Activated CD4-positive, alpha-beta T cell treated with anti-CD3 and anti-CD28 coated beads, Interleukin-2, amount 10 ng/mL, durations not matched to agents 24 days and 14 days (primary cell): ENCODE data around the gene C1orf159. TPM values are rescaled to one million over a fixed set of nuclear protein-coding genes. Genes with fewer than 3 reads are reported as not detected.
"Not testable (repeated sequence)": the region's sequence is repeated elsewhere in the genome, so short reads cannot be mapped to it uniquely, and the experiment has no call there.

Experiments used
- DNase-seq: peaks from one replicate; pipeline ENCODE4 v3.0.0; 2022
- H3K27ac Mint-ChIP-seq: one replicate; pipeline ENCODE4 v1.8.0; 2022; ENCODE audit warnings: mild to moderate bottlenecking, mixed read lengths
- H3K27me3 Mint-ChIP-seq: one replicate; pipeline ENCODE4 v1.8.0; 2022; ENCODE audit warnings: mixed read lengths
- H3K36me3 Mint-ChIP-seq: one replicate; pipeline ENCODE4 v1.8.0; 2022; ENCODE audit warnings: low read depth, mild to moderate bottlenecking, mixed read lengths
- H3K4me1 Mint-ChIP-seq: one replicate; pipeline ENCODE4 v1.8.0; 2021; ENCODE audit warnings: mixed read lengths
- H3K4me3 Mint-ChIP-seq: one replicate; pipeline ENCODE4 v1.8.0; 2022; ENCODE audit warnings: mild to moderate bottlenecking, moderate library complexity, mixed read lengths
- H3K9me3 Mint-ChIP-seq: one replicate; pipeline ENCODE4 v1.8.0; 2021; ENCODE audit warnings: mixed read lengths
- intact Hi-C: fragments of 100-400 bp; cut with micrococcal nuclease; formaldehyde crosslinking; loops from one replicate; pipeline ENCODE4 v1.15.1; 2023
- total RNA-seq: library from RNA; stranded (reverse); gene quantifications from 2 replicates; pipeline ENCODE4 v1.2.3, GENCODE V29; 2022

The C1orf159 gene
- total RNA-seq, 1 donor from 2014 or later = 28.0 TPM

DNA sequence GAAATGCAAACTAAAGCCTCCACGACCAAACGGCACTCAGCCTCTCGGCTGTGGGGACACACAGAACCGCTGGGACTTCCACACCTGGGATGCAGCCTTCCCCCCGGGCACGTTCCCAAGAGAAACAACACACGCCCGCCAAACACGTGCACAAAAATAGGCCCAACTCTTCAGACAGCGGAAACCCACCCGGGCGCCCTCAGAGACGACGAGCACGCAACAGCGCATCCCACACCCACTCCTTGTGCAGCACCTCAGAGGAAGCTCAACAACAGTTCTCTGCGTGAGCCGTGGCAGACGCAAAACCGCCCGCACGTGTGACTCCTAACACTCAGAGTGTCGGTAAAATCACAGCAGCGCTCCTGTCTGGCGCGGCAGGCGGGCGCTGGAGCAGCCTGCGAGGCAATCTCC lies 5.3 kb downstream of the C1orf159 start:
- intact Hi-C loops = no loop called here
- H3K9me3 Mint-ChIP-seq = peaks cover 13% of the 10 kb centered on the region
- no peak overlapping the region for H3K27ac Mint-ChIP-seq
- no peak overlapping the region for H3K4me3 Mint-ChIP-seq
- DNase-seq = no peak
- peaks cover 30% of the 10 kb centered on the region for H3K36me3 Mint-ChIP-seq
- no peaks in the 10 kb centered on the region for H3K27me3 Mint-ChIP-seq
- peaks cover 13% of the 10 kb centered on the region for H3K4me1 Mint-ChIP-seq

GRCh38 chr1:1109743-1110142 lies 6.1 kb downstream of the C1orf159 start:
- intact Hi-C loops = no loop called here
- Mint-ChIP-seq H3K4me3 (no peak overlapping the region), H3K36me3 (peaks cover 28% of the 10 kb centered on the region), H3K27me3 (no peaks in the 10 kb centered on the region), H3K27ac (no peak overlapping the region), H3K9me3 (peaks cover 13% of the 10 kb centered on the region), H3K4me1 (peaks cover 9% of the 10 kb centered on the region)
- DNase-seq = no peak

DNA sequence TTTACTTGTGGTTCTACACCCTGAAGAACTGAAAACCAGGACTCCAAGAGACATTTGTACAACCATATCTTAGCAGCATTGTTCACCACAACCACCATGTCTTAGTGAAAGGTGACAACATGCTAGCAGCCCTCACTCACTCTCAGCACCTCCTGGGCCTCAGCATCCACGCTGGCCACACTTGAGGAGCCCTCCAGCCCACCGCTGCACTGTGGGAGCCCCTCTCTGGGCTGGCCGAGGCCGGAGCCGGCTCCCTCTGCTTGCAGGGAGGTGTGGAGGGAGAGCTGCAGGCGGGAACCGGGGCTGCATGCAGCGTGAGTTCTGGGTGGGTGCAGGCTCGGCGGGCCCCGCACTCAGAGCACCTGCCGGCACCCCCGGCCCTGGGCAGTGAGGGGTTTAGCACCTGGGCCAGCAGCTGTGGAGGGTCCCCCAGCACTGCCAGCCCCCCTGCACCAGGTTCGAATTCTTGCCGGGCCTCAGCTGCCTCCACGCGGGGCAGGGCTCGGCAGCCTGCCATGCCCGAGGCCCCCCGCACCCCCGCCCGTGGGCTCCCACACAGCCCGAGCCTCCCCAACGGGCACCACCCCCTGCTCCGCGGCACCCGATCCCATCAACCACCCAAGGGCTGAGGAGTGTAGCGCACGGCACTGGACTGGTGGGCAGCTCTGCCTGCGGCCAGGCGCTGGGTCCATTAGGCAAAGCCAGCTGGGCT lies 9.2 kb downstream of the C1orf159 start:
- Mint-ChIP-seq H3K4me3 (no peak overlapping the region), H3K36me3 (peaks cover 15% of the 10 kb centered on the region), H3K27me3 (no peaks in the 10 kb centered on the region), H3K27ac (no peak overlapping the region), H3K9me3 (no peaks in the 10 kb centered on the region), H3K4me1 (peaks cover 13% of the 10 kb centered on the region)
- intact Hi-C loops = no loop called here
- no peak for DNase-seq

GRCh38 chr1:1104152-1104551 lies 11.7 kb downstream of the C1orf159 start:
- H3K27me3 Mint-ChIP-seq, H3K4me3 Mint-ChIP-seq, H3K9me3 Mint-ChIP-seq, intact Hi-C loops: not testable (repeated sequence)
- peak; percentile 71 for DNase-seq
- Mint-ChIP-seq H3K4me1 (peaks cover 22% of the 10 kb centered on the region), H3K27ac (peak overlapping the region; percentile 58), H3K36me3 (peaks cover 19% of the 10 kb centered on the region)

DNA sequence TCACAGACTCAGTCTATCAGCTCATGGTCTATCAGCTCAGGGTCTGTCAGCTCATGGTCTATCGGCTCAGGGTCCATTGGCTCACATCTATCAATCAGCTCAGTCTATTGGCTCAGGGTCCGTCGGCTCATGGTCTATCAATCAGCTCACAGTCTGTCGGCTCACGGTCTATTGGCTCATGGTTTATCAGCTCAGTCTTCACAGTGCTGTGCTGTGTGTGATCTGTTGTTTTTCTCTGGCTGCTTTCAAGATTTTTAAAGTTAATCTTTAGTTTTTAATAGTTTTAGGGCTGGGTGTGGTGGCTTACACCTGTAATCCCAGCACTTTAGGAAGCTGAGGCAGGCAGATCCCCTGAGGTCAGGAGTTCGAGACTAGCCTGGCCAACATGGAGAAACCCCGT lies 14.4 kb downstream of the C1orf159 start:
- H3K4me3 Mint-ChIP-seq = no peak overlapping the region
- peaks cover 23% of the 10 kb centered on the region for H3K36me3 Mint-ChIP-seq

DNA sequence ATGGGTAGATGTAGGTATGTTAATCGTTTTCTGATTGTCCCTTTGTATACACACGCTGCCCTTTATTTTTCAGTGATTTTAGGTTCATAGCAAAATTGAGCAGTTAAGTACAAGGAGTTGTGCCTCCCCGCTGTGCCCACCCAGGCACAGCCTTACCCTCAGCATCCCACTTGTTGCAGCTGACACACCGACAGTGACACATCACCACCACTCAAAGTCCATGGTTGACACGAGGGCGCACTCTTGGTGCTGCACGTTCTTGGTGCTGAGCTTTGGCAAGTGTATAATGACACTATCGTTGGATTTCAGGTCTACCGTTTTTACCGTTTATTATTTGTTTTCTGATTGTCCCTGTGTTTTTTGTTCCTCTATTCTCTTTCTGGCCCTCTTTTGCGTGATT lies 15.6 kb downstream of the C1orf159 start:
- intact Hi-C loops = no loop called here
- Mint-ChIP-seq H3K4me1 (peaks cover 22% of the 10 kb centered on the region), H3K9me3 (peaks cover 17% of the 10 kb centered on the region), H3K27ac (no peak overlapping the region), H3K36me3 (peaks cover 21% of the 10 kb centered on the region), H3K27me3 (peaks cover 9% of the 10 kb centered on the region), H3K4me3 (no peak overlapping the region)
- DNase-seq = no peak

More for the DNA sequence above, 14.4 kb downstream of the C1orf159 start:
- Mint-ChIP-seq H3K4me1 (peaks cover 22% of the 10 kb centered on the region), H3K9me3 (peaks cover 14% of the 10 kb centered on the region), H3K27ac (no peak overlapping the region), H3K27me3 (peaks cover 9% of the 10 kb centered on the region)
- DNase-seq = no peak
- intact Hi-C loops = no loop called here

- Mint-ChIP-seq H3K27me3 (peaks cover 9% of the 10 kb centered on the region), H3K4me3 (peak overlapping the region; percentile 0), H3K9me3 (peaks cover 17% of the 10 kb centered on the region), H3K4me1 (peaks cover 22% of the 10 kb centered on the region), H3K27ac (peak overlapping the region; percentile 64), H3K36me3 (peaks cover 21% of the 10 kb centered on the region)
- DNase-seq = no peak
- intact Hi-C loops = no loop called here
These were observed 16.2 kb downstream of the C1orf159 start for GRCh38 chr1:1099506-1100183.

DNA sequence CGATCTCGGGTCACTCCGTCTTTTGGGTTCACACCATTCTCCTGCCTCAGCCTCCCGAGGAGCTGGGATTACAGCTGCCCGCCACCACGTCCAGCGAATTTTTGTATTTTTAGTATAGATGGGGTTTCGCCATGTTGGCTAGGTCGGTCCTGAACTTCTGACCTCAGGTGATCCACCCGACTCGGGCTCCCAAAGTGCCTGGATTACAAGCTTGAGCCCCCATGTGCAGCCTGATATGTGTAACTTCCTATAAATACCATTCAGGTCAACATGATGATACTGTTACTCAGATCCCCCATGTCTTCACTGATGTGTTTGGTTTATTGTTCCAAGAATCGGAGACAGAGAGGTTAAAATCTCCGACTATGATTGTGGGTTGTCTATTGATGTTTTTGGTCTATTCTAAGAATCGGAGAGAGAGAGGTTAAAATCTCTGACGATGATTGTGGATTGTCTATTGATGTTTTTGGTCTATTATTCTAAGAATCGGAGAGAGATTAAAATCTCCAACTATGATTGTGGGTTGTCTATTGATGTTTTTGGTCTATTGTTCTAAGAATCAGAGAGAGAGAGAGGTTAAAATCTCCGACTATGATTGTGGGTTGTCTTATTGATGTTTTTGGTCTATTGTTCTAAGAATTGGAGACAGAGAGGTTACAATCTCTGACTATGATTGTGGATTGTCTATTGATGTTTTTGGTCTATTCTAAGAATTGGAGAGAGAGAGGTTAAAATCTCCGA lies 17.0 kb downstream of the C1orf159 start:
- peaks cover 17% of the 10 kb centered on the region for H3K9me3 Mint-ChIP-seq
- peak overlapping the region; percentile 64 for H3K27ac Mint-ChIP-seq
- peak overlapping the region; percentile 0 for H3K4me3 Mint-ChIP-seq
- intact Hi-C loops = no loop called here
- no peak for DNase-seq
- peaks cover 16% of the 10 kb centered on the region for H3K4me1 Mint-ChIP-seq
- H3K36me3 Mint-ChIP-seq = peaks cover 21% of the 10 kb centered on the region
- H3K27me3 Mint-ChIP-seq = peaks cover 9% of the 10 kb centered on the region

GRCh38 chr1:1096136-1096535 lies 19.8 kb downstream of the C1orf159 start:
- DNase-seq, H3K27me3 Mint-ChIP-seq, intact Hi-C loops, H3K4me3 Mint-ChIP-seq, H3K27ac Mint-ChIP-seq: not testable (repeated sequence)
- H3K9me3 Mint-ChIP-seq = peaks cover 17% of the 10 kb centered on the region
- peaks cover 14% of the 10 kb centered on the region for H3K36me3 Mint-ChIP-seq
- H3K4me1 Mint-ChIP-seq = peaks cover 15% of the 10 kb centered on the region

DNA sequence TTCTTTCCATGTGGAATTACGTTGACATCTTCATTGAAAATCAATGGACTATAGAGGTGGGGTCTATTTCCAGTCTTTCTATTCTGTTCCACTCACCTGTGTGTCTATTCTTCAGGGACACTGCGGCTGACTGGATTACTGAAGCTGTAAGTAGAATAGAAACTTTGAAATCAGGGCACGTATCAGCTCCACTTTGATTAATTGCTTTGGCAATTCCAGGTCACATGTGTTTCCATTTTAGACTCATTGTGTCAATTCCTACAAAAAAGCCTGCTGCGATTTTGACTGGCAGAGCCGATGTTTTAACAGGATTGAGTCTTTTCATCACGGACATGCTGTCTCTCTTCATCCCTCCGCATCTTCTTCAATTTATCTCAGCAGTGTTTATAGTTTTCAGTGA lies 20.9 kb downstream of the C1orf159 start:
- intact Hi-C loops = no loop called here
- Mint-ChIP-seq H3K27ac (no peak overlapping the region), H3K36me3 (peaks cover 11% of the 10 kb centered on the region)

GRCh38 chr1:1093610-1093943 lies 22.3 kb downstream of the C1orf159 start:
- intact Hi-C loops = no loop called here
- no peaks in the 10 kb centered on the region for H3K27me3 Mint-ChIP-seq
- DNase-seq = no peak
- no peak overlapping the region for H3K4me3 Mint-ChIP-seq
- H3K36me3 Mint-ChIP-seq = peaks cover 2% of the 10 kb centered on the region
- peaks cover 3% of the 10 kb centered on the region for H3K9me3 Mint-ChIP-seq
- no peak overlapping the region for H3K27ac Mint-ChIP-seq
- H3K4me1 Mint-ChIP-seq = peaks cover 3% of the 10 kb centered on the region

More for the DNA sequence above, 20.9 kb downstream of the C1orf159 start:
- H3K4me1 Mint-ChIP-seq = peaks cover 14% of the 10 kb centered on the region
- no peak for DNase-seq
- H3K4me3 Mint-ChIP-seq = no peak overlapping the region
- peaks cover 13% of the 10 kb centered on the region for H3K9me3 Mint-ChIP-seq
- peaks cover 9% of the 10 kb centered on the region for H3K27me3 Mint-ChIP-seq

DNA sequence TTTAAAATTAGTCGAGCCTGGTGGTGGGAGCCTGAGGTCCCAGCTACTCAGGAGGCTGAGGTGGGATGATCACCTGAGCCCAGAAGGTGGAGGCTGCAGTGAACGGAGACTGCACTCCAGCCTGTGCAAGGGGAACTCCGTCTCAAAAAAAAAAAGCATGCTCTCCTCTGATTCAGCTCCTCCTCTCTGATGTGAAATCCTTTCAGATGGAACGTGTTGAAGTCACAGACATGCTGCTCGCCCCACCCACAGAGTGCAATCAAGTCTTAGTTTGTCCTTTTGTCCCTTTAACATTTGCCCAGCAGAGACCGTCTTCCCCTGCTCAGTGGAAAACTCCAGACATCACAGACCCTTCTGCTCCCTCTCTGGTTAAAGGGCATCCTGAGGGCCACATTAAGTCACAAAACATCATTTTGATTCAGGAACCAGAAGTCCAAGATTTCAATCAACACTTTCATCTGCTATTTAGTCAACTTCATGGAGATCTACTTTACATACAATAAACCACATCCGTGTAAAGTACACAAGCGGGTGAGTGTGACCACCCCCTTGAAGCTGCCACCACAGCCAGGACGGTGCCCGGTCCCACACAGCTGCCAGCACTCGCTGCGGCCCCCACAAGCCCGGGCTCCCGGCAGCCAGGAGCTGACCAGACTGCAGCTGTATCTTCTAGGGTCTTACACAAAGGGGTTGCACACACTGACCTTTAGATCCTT lies 22.8 kb downstream of the C1orf159 start:
- no peak for DNase-seq
- Mint-ChIP-seq H3K36me3 (peaks cover 2% of the 10 kb centered on the region), H3K4me3 (no peak overlapping the region), H3K9me3 (peaks cover 3% of the 10 kb centered on the region), H3K4me1 (peaks cover 3% of the 10 kb centered on the region), H3K27ac (no peak overlapping the region), H3K27me3 (no peaks in the 10 kb centered on the region)
- intact Hi-C loops = no loop called here

DNA sequence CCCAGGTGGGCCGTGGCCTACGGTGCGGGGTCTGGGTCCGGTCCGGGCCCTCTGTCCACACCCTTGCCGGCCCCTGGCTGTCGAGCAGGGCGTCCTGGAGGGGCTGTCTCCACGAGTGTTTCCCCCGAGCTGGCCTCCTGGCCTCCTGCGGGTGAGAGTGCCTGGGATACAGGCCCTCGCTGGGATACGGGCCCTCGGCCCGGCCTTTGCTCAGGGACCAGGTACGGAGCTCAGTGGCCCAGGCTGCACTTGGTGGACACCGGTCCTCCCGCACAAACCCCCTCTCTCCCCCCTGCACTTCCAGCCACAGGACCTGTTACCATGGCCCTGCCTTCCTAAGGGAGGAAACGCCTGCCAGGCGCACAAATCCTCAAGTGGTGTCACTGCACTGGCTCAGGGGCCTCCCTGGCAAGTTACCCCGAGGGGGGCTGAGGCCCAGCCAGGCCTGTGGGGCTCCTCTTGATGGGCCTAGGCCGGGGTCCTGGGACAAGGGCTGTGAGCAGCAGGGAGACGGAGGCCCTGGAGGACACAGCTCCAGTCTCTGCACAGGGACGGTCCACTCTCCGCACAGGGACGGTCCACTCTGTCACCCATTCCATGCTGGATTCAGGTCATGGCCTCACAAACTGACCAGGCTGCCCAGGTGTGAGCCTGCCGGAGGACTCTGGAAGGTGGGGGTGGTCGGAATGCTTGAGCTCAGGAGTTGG lies 23.6 kb downstream of the C1orf159 start:
- no peak for DNase-seq
- Mint-ChIP-seq H3K4me1 (peaks cover 3% of the 10 kb centered on the region), H3K4me3 (no peak overlapping the region), H3K27ac (no peak overlapping the region), H3K36me3 (peaks cover 2% of the 10 kb centered on the region), H3K9me3 (peaks cover 3% of the 10 kb centered on the region), H3K27me3 (no peaks in the 10 kb centered on the region)
- intact Hi-C loops = no loop called here
